ENCODE results near the gene CDK14. TPM values are rescaled to one million over a fixed set of nuclear protein-coding genes. Genes with fewer than 3 reads are reported as not detected.

The CDK14 gene
- total RNA-seq, 4 donors from 2014 or later: 0.18 to 74.3 (median 7.3) TPM

DNA sequence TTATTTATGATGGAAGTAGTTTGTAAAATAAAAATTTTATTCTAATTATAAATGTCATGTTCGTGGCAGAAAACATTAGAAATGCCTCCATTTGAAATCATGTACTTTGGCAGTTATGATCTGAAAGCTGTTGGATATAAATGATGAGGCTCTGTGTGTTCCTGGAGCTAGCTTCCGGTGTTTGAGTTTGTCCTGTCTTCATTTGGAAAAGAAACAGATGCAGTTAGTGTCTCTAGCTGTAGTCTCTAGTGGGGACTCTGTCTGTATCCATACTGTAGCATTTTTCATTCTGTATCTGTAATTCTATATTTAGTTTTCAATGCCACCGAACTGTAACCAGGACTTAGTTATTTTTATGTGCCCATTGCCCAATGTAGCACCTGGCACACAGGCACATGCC, 471.1 kb downstream of the CDK14 start:
- no peaks in the 10 kb centered on the region for H3K27me3 ChIP-seq
- no peak overlapping the region for H3K27ac ChIP-seq
- DNase-seq: no peak
- no peaks in the 10 kb centered on the region for H3K9me3 ChIP-seq
- no peak for TF ChIP-seq POLR2A (IDR thresholded peaks at IDR 0.05)
- no peak for TF ChIP-seq CTCF (IDR thresholded peaks at IDR 0.05)
- H3K4me3 ChIP-seq: no peak overlapping the region
- H3K4me1 ChIP-seq: no peaks in the 10 kb centered on the region
- H3K36me3 ChIP-seq: no peaks in the 10 kb centered on the region

DNA sequence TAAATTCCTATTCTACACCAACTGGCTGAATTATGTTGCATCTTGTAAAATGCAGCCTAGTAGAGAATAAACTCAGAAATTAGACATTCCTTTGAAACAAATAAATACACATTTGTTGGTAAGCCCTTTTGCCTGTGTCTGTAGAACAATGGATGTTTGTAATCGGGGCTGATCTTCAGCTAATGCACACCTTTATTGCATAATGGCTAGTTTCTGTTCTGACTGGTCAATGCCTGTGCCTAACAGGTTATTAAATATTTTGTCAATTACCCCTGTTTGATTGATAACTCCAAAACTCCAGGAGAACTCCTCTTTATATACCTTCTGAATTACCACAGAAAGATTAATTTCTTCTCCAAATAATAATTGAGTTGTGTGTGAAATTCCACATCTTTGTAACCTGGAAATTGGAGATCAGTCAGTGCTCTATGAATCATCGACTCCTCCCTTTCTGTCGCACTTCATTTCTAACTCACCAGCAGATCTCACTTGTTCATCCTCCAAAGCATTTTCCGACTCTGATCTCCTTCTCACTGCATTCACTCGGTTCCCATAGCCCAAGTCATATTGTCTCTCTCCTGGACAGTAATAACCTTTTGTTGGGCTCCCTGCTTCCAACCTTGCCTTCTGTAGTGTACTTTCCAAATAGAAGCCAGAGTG, 472.1 kb downstream of the CDK14 start:
- H3K4me1 ChIP-seq: no peaks in the 10 kb centered on the region
- TF ChIP-seq CTCF (IDR thresholded peaks at IDR 0.05) (no peak), POLR2A (IDR thresholded peaks at IDR 0.05) (no peak)
- DNase-seq: no peak
- H3K4me3 ChIP-seq: no peak overlapping the region
- no peaks in the 10 kb centered on the region for H3K36me3 ChIP-seq
- no peak overlapping the region for H3K27ac ChIP-seq
- H3K27me3 ChIP-seq: no peaks in the 10 kb centered on the region
- H3K9me3 ChIP-seq: no peaks in the 10 kb centered on the region

- TF ChIP-seq CTCF (IDR thresholded peaks at IDR 0.05) (no peak), POLR2A (IDR thresholded peaks at IDR 0.05) (no peak)
- Histone ChIP-seq H3K4me1 (no peaks in the 10 kb centered on the region), H3K27ac (no peak overlapping the region), H3K27me3 (no peaks in the 10 kb centered on the region), H3K36me3 (no peaks in the 10 kb centered on the region), H3K9me3 (no peaks in the 10 kb centered on the region), H3K4me3 (no peak overlapping the region)
- no peak for DNase-seq
Observed at GRCh38 chr7:91069146-91069545, 473.0 kb downstream of the CDK14 start.

DNA sequence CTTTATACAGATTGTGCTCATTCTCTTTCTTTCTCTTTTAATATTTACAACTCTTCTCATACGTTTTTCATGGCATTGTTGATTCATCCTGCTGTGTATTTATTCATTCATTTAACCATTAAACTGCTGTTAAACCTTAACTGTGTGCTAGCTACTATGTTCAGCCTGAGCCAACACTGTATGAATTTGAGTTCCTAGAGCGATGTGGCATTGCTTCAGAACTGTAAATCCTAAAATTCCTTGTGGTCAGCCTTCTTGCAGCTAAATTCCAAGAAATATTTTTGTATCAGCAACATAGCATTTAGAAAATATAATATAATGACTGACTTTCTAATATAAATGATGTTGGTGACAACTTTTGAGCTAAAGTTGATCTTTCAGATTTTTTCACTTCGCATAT, 483.4 kb downstream of the CDK14 start:
- H3K4me1 ChIP-seq: no peaks in the 10 kb centered on the region
- no peak overlapping the region for H3K4me3 ChIP-seq
- H3K27ac ChIP-seq: no peak overlapping the region
- no peaks in the 10 kb centered on the region for H3K27me3 ChIP-seq
- no peaks in the 10 kb centered on the region for H3K9me3 ChIP-seq
- no peak for DNase-seq
- TF ChIP-seq POLR2A (IDR thresholded peaks at IDR 0.05) (no peak), CTCF (IDR thresholded peaks at IDR 0.05) (no peak)
- H3K36me3 ChIP-seq: no peaks in the 10 kb centered on the region

GRCh38 chr7:91080351-91080750, 484.2 kb downstream of the CDK14 start:
- Histone ChIP-seq H3K4me3 (no peak overlapping the region), H3K27me3 (no peaks in the 10 kb centered on the region), H3K9me3 (no peaks in the 10 kb centered on the region), H3K36me3 (no peaks in the 10 kb centered on the region), H3K27ac (no peak overlapping the region), H3K4me1 (no peaks in the 10 kb centered on the region)
- no peak for TF ChIP-seq POLR2A (IDR thresholded peaks at IDR 0.05)
- no peak for TF ChIP-seq CTCF (IDR thresholded peaks at IDR 0.05)
- no peak for DNase-seq

DNA sequence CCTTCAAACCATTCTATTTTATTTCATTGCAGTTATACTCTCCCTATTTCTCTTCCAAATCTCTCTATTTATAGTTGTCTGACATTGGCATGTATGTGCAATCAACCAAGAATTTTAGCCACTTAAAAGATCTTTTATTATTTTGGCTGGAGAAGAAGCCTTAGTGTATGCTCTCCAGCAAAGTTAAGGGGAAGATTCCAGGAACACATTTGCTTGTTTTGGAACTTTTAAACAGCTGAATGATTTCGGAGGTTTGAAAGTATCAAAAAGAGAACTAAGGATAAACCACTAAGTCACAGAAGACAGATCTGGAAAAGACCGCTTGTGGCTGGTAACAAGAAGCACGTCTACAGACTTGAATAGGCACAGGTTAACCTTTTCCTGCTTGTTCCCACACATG, 485.9 kb downstream of the CDK14 start:
- Histone ChIP-seq H3K27me3 (no peaks in the 10 kb centered on the region), H3K4me1 (no peaks in the 10 kb centered on the region), H3K9me3 (no peaks in the 10 kb centered on the region), H3K36me3 (no peaks in the 10 kb centered on the region), H3K27ac (no peak overlapping the region), H3K4me3 (no peak overlapping the region)
- TF ChIP-seq CTCF (IDR thresholded peaks at IDR 0.05) (no peak), POLR2A (IDR thresholded peaks at IDR 0.05) (no peak)
- DNase-seq: no peak
